Measurements from ENCODE around the gene ITGB2. TPM values are rescaled to one million over a fixed set of nuclear protein-coding genes. Genes with fewer than 3 reads are reported as not detected.

ITGB2 gene
- total and polyA plus RNA-seq, 7 donors: 2.5 to 11.7 (median 8.3) TPM

GRCh38 chr21:44853601-44854390, 66.9 kb downstream of the ITGB2 start:
- Histone ChIP-seq H3K9me3 (no peaks in the 10 kb centered on the region), H3K36me3 (ENCODE audit: insufficient read depth in 1 of 2, low read depth in 1 of 2) (peaks cover 9 to 80% of the 10 kb centered on the region in 2 donors), H3K4me1 (peaks cover 36% of the 10 kb centered on the region), H3K27me3 (ENCODE audit: insufficient read depth in 3 of 3, low read length in 2 of 3) (no peaks in the 10 kb centered on the region), H3K27ac (peak overlapping the region; percentile 64), H3K4me3 (no peak overlapping the region)
- DNase-seq (peak in 1 of 2 donors; percentile 45), ATAC-seq (no peak)
- intact Hi-C loops (cut with DNase I): no loop called here
- 83 to 85% (median 83%) methylated on average over 34 of the region's 34 CpGs for WGBS, 3 donors
- TF ChIP-seq CTCF (IDR thresholded peaks at IDR 0.05): no peak

GRCh38 chr21:44850905-44851657, 69.6 kb downstream of the ITGB2 start:
- H3K4me1 ChIP-seq: peaks cover 20% of the 10 kb centered on the region
- H3K27me3 ChIP-seq (ENCODE audit: insufficient read depth in 3 of 3, low read length in 2 of 3): no peaks in the 10 kb centered on the region
- H3K27ac ChIP-seq: peak overlapping the region; percentile 19
- ATAC-seq (peak; percentile 39 to 64 (median 42)), DNase-seq (peak; percentile 42 to 48)
- 67 to 73% (median 70%) methylated on average over 26 of the region's 26 CpGs for WGBS, 3 donors
- peaks cover 9 to 65% of the 10 kb centered on the region in 2 donors for H3K36me3 ChIP-seq (ENCODE audit: insufficient read depth in 1 of 2, low read depth in 1 of 2)
- TF ChIP-seq CTCF (IDR thresholded peaks at IDR 0.05): no peak
- no peak overlapping the region for H3K4me3 ChIP-seq
- intact Hi-C loops (cut with DNase I): no loop called here
- H3K9me3 ChIP-seq: no peaks in the 10 kb centered on the region

GRCh38 chr21:44850208-44850800, 70.4 kb downstream of the ITGB2 start:
- no peak for TF ChIP-seq CTCF (IDR thresholded peaks at IDR 0.05)
- Histone ChIP-seq H3K4me3 (no peak overlapping the region), H3K4me1 (peaks cover 18% of the 10 kb centered on the region), H3K27me3 (ENCODE audit: insufficient read depth in 3 of 3, low read length in 2 of 3) (no peaks in the 10 kb centered on the region), H3K9me3 (no peaks in the 10 kb centered on the region), H3K36me3 (ENCODE audit: insufficient read depth in 1 of 2, low read depth in 1 of 2) (peaks cover 9 to 58% of the 10 kb centered on the region in 2 donors), H3K27ac (no peak overlapping the region)
- DNase-seq (peak in 1 of 2 donors; percentile 40), ATAC-seq (no peak)
- whole genome bisulfite sequencing, 3 donors: 77 to 91% (median 77%) methylated on average over 20 of the region's 20 CpGs
- intact Hi-C loops (cut with DNase I): no loop called here

- intact Hi-C loops (cut with DNase I): no loop called here
- 89 to 96% (median 91%) methylated on average over 12 of the region's 12 CpGs for WGBS, 3 donors
- H3K36me3 ChIP-seq (ENCODE audit: insufficient read depth in 1 of 2, low read depth in 1 of 2): peaks cover 9 to 51% of the 10 kb centered on the region in 2 donors
- H3K27ac ChIP-seq: no peak overlapping the region
- TF ChIP-seq CTCF (IDR thresholded peaks at IDR 0.05): no peak
- H3K4me1 ChIP-seq: peaks cover 18% of the 10 kb centered on the region
- DNase-seq: peak in 1 of 2 donors; percentile 46
- no peak overlapping the region for H3K4me3 ChIP-seq
- no peak for ATAC-seq
- H3K9me3 ChIP-seq: no peaks in the 10 kb centered on the region
- peaks cover 0 to under 1% (median 0%) of the 10 kb centered on the region in 3 donors for H3K27me3 ChIP-seq (ENCODE audit: insufficient read depth in 3 of 3, low read length in 2 of 3)
These were observed 71.0 kb downstream of the ITGB2 start for GRCh38 chr21:44849616-44850130.
